Ovary (tissue), 9 donors: ENCODE data around the gene CIAO3. TPM values are rescaled to one million over a fixed set of nuclear protein-coding genes. Genes with fewer than 3 reads are reported as not detected.

Experiments used
- DNase-seq, 5 donors: peaks; one replicate each; pipeline ENCODE4 v3.0.0-alpha.2; 2019 to 2020
- H3K27ac ChIP-seq, 2 donors: fragments of 200-600 bp; one replicate each; pipeline versions ENCODE4 v1.5.1 to v1.8.0; 2019 to 2022
- H3K27me3 ChIP-seq: fragments of 200-600 bp; one replicate; pipeline ENCODE4 v1.8.0; 2022
- H3K36me3 ChIP-seq: fragments of 200-600 bp; sonication (generic); one replicate; pipeline ENCODE4 v1.5.1; 2019
- H3K4me1 ChIP-seq: one replicate; pipeline ENCODE4 v1.8.1; 2013; ENCODE audit warnings: mild to moderate bottlenecking, moderate library complexity; ENCODE audit not compliant: insufficient read depth
- H3K4me3 ChIP-seq: fragments of 200-600 bp; sonication (generic); one replicate; pipeline ENCODE4 v1.5.1; 2017
- H3K9me3 ChIP-seq, 2 donors: fragments of 200-600 bp in 1 of 2; sonication (generic) in 1 of 2; one replicate each; pipeline versions ENCODE4 v1.5.1 to v1.8.1; 2013 to 2019; ENCODE audit warnings: mild to moderate bottlenecking in 1 of 2, moderate library complexity in 1 of 2
- CTCF ChIP-seq, 3 donors: fragments of 450-650 bp in 2 of 3; fragments of 200-600 bp in 1 of 3; IDR thresholded peaks; one replicate each; pipeline versions ENCODE4 v1.5.1 to v1.8.0; 2016 to 2022; ENCODE audit warnings: antibody characterized with exemption in 3 of 3, mild to moderate bottlenecking in 1 of 3
- EP300 ChIP-seq: sonication (generic); formaldehyde crosslinking; IDR thresholded peaks from one replicate; pipeline ENCODE4 v1.6.1; 2017; ENCODE audit warnings: antibody characterized with exemption
- POLR2A ChIP-seq: fragments of 450-650 bp; IDR thresholded peaks from one replicate; pipeline ENCODE4 v1.6.1; 2017; ENCODE audit warnings: antibody characterized with exemption, mild to moderate bottlenecking, moderate library complexity
- WGBS, 3 donors: extraction: QIAGEN DNeasy Blood & Tissue Kit in 1 of 3; methylation state at CpG; one replicate each; pipeline versions ENCODE4 v1.1.5 to v1.1.7; 2013 to 2017; 5-methylcytosine and 5-hydroxymethylcytosine counted together
- intact Hi-C, 4 donors: fragments of 100-400 bp; cut with DNase I; formaldehyde crosslinking; loops; one replicate each; pipeline versions ENCODE4 v1.11.0 to v1.15.1; 2022 to 2023
- polyA plus RNA-seq, 2 donors: library from polyadenylated mRNA; stranded (reverse); fragments of 200-250 nt in 1 of 2; fragments of 350-450 nt in 1 of 2; fragmentation: Illumina TruSeq in 1 of 2; extraction: RNeasy Lipid Tissue Mini Kit (QIAGEN cat#74804) in 1 of 2; gene quantifications; one replicate each; pipeline ENCODE4 v1.2.3, GENCODE V29; 2013 to 2014
- total RNA-seq, 7 donors: library from RNA; depleted of rRNA in 2 of 7; stranded (reverse); fragments of >200 nt in 2 of 7; fragmentation: NEBNext Ultra II Directional in 3 of 7; extraction: Animal tissue kit (Norgen Biotek cat#: 25700) in 3 of 7; gene quantifications; one replicate each; pipeline versions ENCODE4 v1.1.0 to v1.2.4, GENCODE V29; 2016 to 2023
- donor health status: DM: no; HTN: no; CAD: no; lungs with moderate emphysema.
- donor health status: DM: no; HTN: no; CAD: no.
- donor health status: Bipolar disorder and iron deficiency.
- donor health status: DM: yes; HTN: yes; CAD: no.
- donor health status: DM: no; HTN: no; CAD: no.
- donor health status: DM: yes; HTN: yes; CAD: no.

The CIAO3 gene
- total and polyA plus RNA-seq, 9 donors: 8.5 to 32.5 (median 21.0) TPM

GRCh38 chr16:687499-687898 is 53.3 kb downstream of the CIAO3 start:
- H3K4me3 ChIP-seq: no peak overlapping the region
- no peak overlapping the region for H3K27ac ChIP-seq
- H3K36me3 ChIP-seq: no peaks in the 10 kb centered on the region
- TF ChIP-seq POLR2A (no peak), EP300 (no peak), CTCF (IDR thresholded peaks at IDR 0.05) (no peak)
- intact Hi-C loops: no loop called here
- H3K4me1 ChIP-seq: peaks cover 28% of the 10 kb centered on the region
- DNase-seq: no peak
- WGBS, 3 donors: 88 to 93% (median 92%) methylated on average over 19 of the region's 19 CpGs
- no peaks in the 10 kb centered on the region for H3K27me3 ChIP-seq
- no peaks in the 10 kb centered on the region for H3K9me3 ChIP-seq

GRCh38 chr16:686459-687260 is 54.1 kb downstream of the CIAO3 start:
- Histone ChIP-seq H3K36me3 (no peaks in the 10 kb centered on the region), H3K27me3 (no peaks in the 10 kb centered on the region), H3K4me3 (no peak overlapping the region), H3K9me3 (no peaks in the 10 kb centered on the region), H3K27ac (no peak overlapping the region), H3K4me1 (peaks cover 29% of the 10 kb centered on the region)
- DNase-seq: peak in 3 of 5 donors; percentile 26 to 50 (median 43)
- intact Hi-C loops: no loop called here
- WGBS, 3 donors: 88 to 91% (median 89%) methylated on average over 51 of the region's 51 CpGs
- no peak for TF ChIP-seq EP300
- no peak for TF ChIP-seq CTCF (IDR thresholded peaks at IDR 0.05)
- no peak for TF ChIP-seq POLR2A

DNA sequence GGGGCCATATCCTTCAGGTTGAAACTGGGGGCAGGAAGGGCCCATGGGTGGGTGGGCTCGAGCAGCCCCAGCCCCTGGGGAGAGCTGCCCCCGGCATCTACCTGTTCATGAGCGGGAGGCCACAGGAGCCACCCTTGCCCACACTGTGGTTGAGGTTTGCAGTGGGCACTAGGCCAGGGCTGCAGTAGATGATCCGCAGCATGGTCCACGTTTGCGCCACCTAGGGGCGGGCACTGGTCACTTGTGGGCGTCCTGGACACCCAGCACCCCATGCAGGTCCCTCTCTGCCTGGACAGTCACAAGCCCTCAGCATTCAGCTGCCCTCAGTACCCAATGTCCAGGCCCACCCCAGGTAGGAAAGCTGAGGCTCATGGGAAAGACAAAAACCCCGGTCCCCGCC is 54.8 kb downstream of the CIAO3 start:
- DNase-seq: peak; percentile 29 to 68 (median 57)
- no peaks in the 10 kb centered on the region for H3K27me3 ChIP-seq
- TF ChIP-seq POLR2A: no peak
- no peak for TF ChIP-seq CTCF (IDR thresholded peaks at IDR 0.05)
- 60 to 75% (median 65%) methylated on average over 10 of the region's 10 CpGs for WGBS, 3 donors
- H3K27ac ChIP-seq: no peak overlapping the region
- intact Hi-C loops: no loop called here
- H3K4me1 ChIP-seq: peaks cover 35% of the 10 kb centered on the region
- no peak overlapping the region for H3K4me3 ChIP-seq
- H3K36me3 ChIP-seq: no peaks in the 10 kb centered on the region
- no peaks in the 10 kb centered on the region for H3K9me3 ChIP-seq

DNA sequence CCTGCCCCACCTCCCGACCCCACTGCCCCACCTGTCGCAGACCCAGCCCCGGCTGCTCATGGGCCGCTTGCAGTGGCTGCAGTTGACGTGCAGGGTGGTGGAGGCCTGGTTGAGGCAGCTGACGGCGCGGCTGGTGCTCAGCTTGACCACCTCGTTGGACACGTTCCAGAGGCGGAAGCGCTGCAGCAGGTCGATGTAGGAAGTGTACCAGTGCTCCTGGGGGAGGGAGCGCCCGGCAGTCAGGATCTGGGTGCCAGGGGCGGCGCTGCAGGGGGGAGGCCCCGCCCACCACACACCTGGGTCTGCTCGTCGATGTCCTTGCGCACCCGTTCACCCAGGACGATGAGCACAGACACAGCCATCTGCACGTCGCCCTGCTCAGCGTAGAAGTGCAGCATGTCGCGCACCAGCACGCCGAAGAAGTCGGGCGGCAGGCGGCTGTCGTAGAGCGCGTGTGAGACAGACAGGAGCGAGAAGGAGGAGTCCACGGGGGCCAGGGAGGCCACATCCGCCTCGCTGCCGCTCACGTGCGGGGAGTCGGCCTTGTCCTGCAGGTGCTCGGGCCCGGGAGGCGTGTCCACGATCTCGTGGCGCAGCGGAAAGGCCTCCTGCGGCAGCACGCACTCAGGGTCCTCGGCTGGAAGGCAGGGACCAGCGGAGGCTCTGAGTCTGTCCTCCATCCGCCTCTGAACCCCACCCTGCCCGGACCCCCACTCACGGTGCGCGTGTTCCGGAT is 55.7 kb downstream of the CIAO3 start:
- 89 to 92% (median 90%) methylated on average over 59 to 61 of the region's 61 CpGs for WGBS, 3 donors
- no peaks in the 10 kb centered on the region for H3K27me3 ChIP-seq
- peak; percentile 53 to 73 (median 68) for DNase-seq
- TF ChIP-seq EP300: no peak
- H3K4me3 ChIP-seq: peak overlapping the region; percentile 59
- no peaks in the 10 kb centered on the region for H3K9me3 ChIP-seq
- H3K27ac ChIP-seq: no peak overlapping the region
- H3K4me1 ChIP-seq: peaks cover 34% of the 10 kb centered on the region
- intact Hi-C loops: no loop called here
- H3K36me3 ChIP-seq: no peaks in the 10 kb centered on the region
